Mesendoderm (in vitro differentiated cells): ENCODE data around the gene NREP.
A peak's percentile ranks its signal among the peaks of the same experiment; 100 is the strongest.

Source experiments
- DNase-seq: peaks from one replicate; pipeline ENCODE4 v3.0.0; 2013
- H2AK5ac ChIP-seq: 2 replicates; pipeline ENCODE4 v1.6.1; 2013; ENCODE audit warnings: low read length, inconsistent platforms
- H2BK120ac ChIP-seq: 2 replicates; pipeline ENCODE4 v1.6.1; 2013; ENCODE audit warnings: low read depth, mild to moderate bottlenecking, low read length, moderate library complexity, mixed read lengths
- H2BK15ac ChIP-seq: replicated peaks from 2 replicates; pipeline ENCODE4 v1.6.1; 2013; ENCODE audit warnings: low read depth, mild to moderate bottlenecking, moderate library complexity
- H2BK5ac ChIP-seq: 2 replicates; pipeline ENCODE4 v1.6.1; 2013; ENCODE audit warnings: low read length, inconsistent platforms
- H3K18ac ChIP-seq: 2 replicates; pipeline ENCODE4 v1.6.1; 2013; ENCODE audit warnings: mild to moderate bottlenecking, low read length, mixed read lengths
- H3K23ac ChIP-seq: one replicate; pipeline ENCODE4 v1.6.1; 2013; ENCODE audit warnings: low read length
- H3K27ac ChIP-seq: 2 replicates; pipeline ENCODE4 v1.5.1; 2013; ENCODE audit warnings: low read depth, mild to moderate bottlenecking, inconsistent platforms, low read length, moderate library complexity
- H3K27me3 ChIP-seq: 2 replicates; pipeline ENCODE4 v1.6.1; 2013; ENCODE audit warnings: low read length, control low read depth, mild to moderate bottlenecking, inconsistent platforms; ENCODE audit not compliant: insufficient read depth, poor library complexity
- H3K36me3 ChIP-seq: 2 replicates; pipeline ENCODE4 v1.6.1; 2013; ENCODE audit warnings: low read length, inconsistent platforms; ENCODE audit not compliant: control insufficient read depth, insufficient read depth
- H3K4ac ChIP-seq: one replicate; pipeline ENCODE4 v1.6.1; 2013; ENCODE audit warnings: low read depth, mild to moderate bottlenecking, low read length, moderate library complexity
- H3K4me1 ChIP-seq: 2 replicates; pipeline ENCODE4 v1.6.1; 2013; ENCODE audit warnings: low read depth, low read length, inconsistent platforms; ENCODE audit not compliant: control insufficient read depth
- H3K4me2 ChIP-seq: 2 replicates; pipeline ENCODE4 v1.6.1; 2013; ENCODE audit warnings: low read length
- H3K4me3 ChIP-seq: 2 replicates; pipeline ENCODE4 v1.5.1; 2013; ENCODE audit warnings: mild to moderate bottlenecking, low read length
- H3K56ac ChIP-seq: one replicate; pipeline ENCODE4 v1.6.1; 2013; ENCODE audit warnings: low read length
- H3K79me1 ChIP-seq: 2 replicates; pipeline ENCODE4 v1.6.1; 2013; ENCODE audit warnings: low read length, inconsistent platforms
- H3K79me2 ChIP-seq: 2 replicates; pipeline ENCODE4 v1.6.1; 2013; ENCODE audit warnings: mild to moderate bottlenecking, low read length; ENCODE audit not compliant: control insufficient read depth, insufficient read depth
- H3K9ac ChIP-seq: 2 replicates; pipeline ENCODE4 v1.6.1; 2013; ENCODE audit warnings: low read length, inconsistent platforms
- H4K5ac ChIP-seq: one replicate; pipeline ENCODE4 v1.6.1; 2013; ENCODE audit warnings: low read length
- H4K8ac ChIP-seq: one replicate; pipeline ENCODE4 v1.6.1; 2013; ENCODE audit warnings: low read depth, mild to moderate bottlenecking, control low read depth, low read length, moderate library complexity
- WGBS: extraction: QIAGEN DNeasy Blood & Tissue Kit; methylation state at CpG from one replicate; pipeline ENCODE4 v1.1.7; 2013; ENCODE audit warnings: low lambda C conversion rate, missing lambda C conversion rate; ENCODE audit not compliant: insufficient coverage; ENCODE audit errors: extremely low coverage; 5-methylcytosine and 5-hydroxymethylcytosine counted together

Gene NREP

GRCh38 chr5:111691508-111691907 lies 65.5 kb downstream of the NREP start:
- Histone ChIP-seq H4K5ac (no peak overlapping the region), H3K27me3 (no peaks in the 10 kb centered on the region), H3K4me1 (no peaks in the 10 kb centered on the region), H3K27ac (no peak overlapping the region), H2BK5ac (no peak overlapping the region), H4K8ac (no peak overlapping the region), H2BK120ac (no peak overlapping the region), H2AK5ac (no peak overlapping the region), H3K23ac (no peak overlapping the region), H3K18ac (no peak overlapping the region), H3K4me3 (no peak overlapping the region), H2BK15ac (no peak overlapping the region), H3K79me1 (no peaks in the 10 kb centered on the region), H3K9ac (no peak overlapping the region), H3K36me3 (no peaks in the 10 kb centered on the region), H3K4ac (no peak overlapping the region), H3K4me2 (no peak overlapping the region), H3K56ac (no peak overlapping the region), H3K79me2 (no peaks in the 10 kb centered on the region)
- no CpG with 5 or more reads among the region's 3 CpGs for WGBS
- no peak for DNase-seq

- H3K56ac ChIP-seq, result no peak overlapping the region
- H3K4me3 ChIP-seq, result no peak overlapping the region
- no peak overlapping the region for H3K4me2 ChIP-seq
- no peak overlapping the region for H2AK5ac ChIP-seq
- H4K8ac ChIP-seq, result no peak overlapping the region
- no peak for DNase-seq
- H3K36me3 ChIP-seq, result no peaks in the 10 kb centered on the region
- no peaks in the 10 kb centered on the region for H3K4me1 ChIP-seq
- no peaks in the 10 kb centered on the region for H3K79me1 ChIP-seq
- H4K5ac ChIP-seq, result no peak overlapping the region
- no peak overlapping the region for H3K9ac ChIP-seq
- no peak overlapping the region for H3K18ac ChIP-seq
- H3K79me2 ChIP-seq, result no peaks in the 10 kb centered on the region
- H3K23ac ChIP-seq, result no peak overlapping the region
- no peaks in the 10 kb centered on the region for H3K27me3 ChIP-seq
- no CpG with 5 or more reads among the region's 1 CpG for WGBS
- H3K27ac ChIP-seq, result no peak overlapping the region
- no peak overlapping the region for H2BK15ac ChIP-seq
- no peak overlapping the region for H2BK5ac ChIP-seq
- no peak overlapping the region for H2BK120ac ChIP-seq
- no peak overlapping the region for H3K4ac ChIP-seq
Observed at GRCh38 chr5:111689357-111689935, 67.5 kb downstream of the NREP start.

- no peaks in the 10 kb centered on the region for H3K27me3 ChIP-seq
- peak; percentile 70 for DNase-seq
- no peaks in the 10 kb centered on the region for H3K79me2 ChIP-seq
- no peak overlapping the region for H2AK5ac ChIP-seq
- no peak overlapping the region for H3K4me2 ChIP-seq
- H3K27ac ChIP-seq, result no peak overlapping the region
- no peak overlapping the region for H3K4ac ChIP-seq
- no peak overlapping the region for H3K56ac ChIP-seq
- H2BK120ac ChIP-seq, result no peak overlapping the region
- H2BK5ac ChIP-seq, result no peak overlapping the region
- WGBS, result no CpG with 5 or more reads among the region's 3 CpGs
- H3K79me1 ChIP-seq, result no peaks in the 10 kb centered on the region
- H3K18ac ChIP-seq, result no peak overlapping the region
- no peak overlapping the region for H4K8ac ChIP-seq
- H3K36me3 ChIP-seq, result no peaks in the 10 kb centered on the region
- no peak overlapping the region for H3K9ac ChIP-seq
- H4K5ac ChIP-seq, result no peak overlapping the region
- no peaks in the 10 kb centered on the region for H3K4me1 ChIP-seq
- no peak overlapping the region for H3K23ac ChIP-seq
- no peak overlapping the region for H2BK15ac ChIP-seq
- no peak overlapping the region for H3K4me3 ChIP-seq
Observed at GRCh38 chr5:111685969-111686368, 71.0 kb downstream of the NREP start.

- no peaks in the 10 kb centered on the region for H3K4me1 ChIP-seq
- no peaks in the 10 kb centered on the region for H3K79me2 ChIP-seq
- H3K56ac ChIP-seq, result no peak overlapping the region
- no peaks in the 10 kb centered on the region for H3K79me1 ChIP-seq
- no CpG with 5 or more reads among the region's 6 CpGs for WGBS
- H3K4me3 ChIP-seq, result no peak overlapping the region
- no peak overlapping the region for H3K27ac ChIP-seq
- no peaks in the 10 kb centered on the region for H3K36me3 ChIP-seq
- H4K5ac ChIP-seq, result no peak overlapping the region
- no peak overlapping the region for H3K9ac ChIP-seq
- H2AK5ac ChIP-seq, result no peak overlapping the region
- H3K27me3 ChIP-seq, result no peaks in the 10 kb centered on the region
- H3K23ac ChIP-seq, result no peak overlapping the region
- H4K8ac ChIP-seq, result no peak overlapping the region
- H2BK5ac ChIP-seq, result no peak overlapping the region
- H3K4me2 ChIP-seq, result no peak overlapping the region
- no peak overlapping the region for H2BK15ac ChIP-seq
- H3K4ac ChIP-seq, result no peak overlapping the region
- H2BK120ac ChIP-seq, result no peak overlapping the region
- H3K18ac ChIP-seq, result no peak overlapping the region
- no peak for DNase-seq
Observed at GRCh38 chr5:111682641-111683040, 74.4 kb downstream of the NREP start.

- Histone ChIP-seq H3K4ac (no peak overlapping the region), H4K8ac (no peak overlapping the region), H3K79me2 (no peaks in the 10 kb centered on the region), H3K4me2 (no peak overlapping the region), H2BK15ac (no peak overlapping the region), H3K23ac (no peak overlapping the region), H3K9ac (no peak overlapping the region), H4K5ac (no peak overlapping the region), H3K56ac (no peak overlapping the region), H3K79me1 (no peaks in the 10 kb centered on the region), H3K36me3 (no peaks in the 10 kb centered on the region), H3K4me1 (no peaks in the 10 kb centered on the region), H3K27me3 (no peaks in the 10 kb centered on the region), H2BK5ac (no peak overlapping the region), H3K4me3 (no peak overlapping the region), H2AK5ac (no peak overlapping the region), H3K27ac (no peak overlapping the region), H2BK120ac (no peak overlapping the region), H3K18ac (no peak overlapping the region)
- WGBS, result no CpG with 5 or more reads among the region's 6 CpGs
- DNase-seq, result no peak
Observed at GRCh38 chr5:111682121-111682520, 74.9 kb downstream of the NREP start.

- no peak overlapping the region for H3K4me2 ChIP-seq
- H3K79me1 ChIP-seq, result no peaks in the 10 kb centered on the region
- H3K27me3 ChIP-seq, result no peaks in the 10 kb centered on the region
- no peak overlapping the region for H2BK120ac ChIP-seq
- H4K8ac ChIP-seq, result no peak overlapping the region
- no peaks in the 10 kb centered on the region for H3K4me1 ChIP-seq
- H3K56ac ChIP-seq, result no peak overlapping the region
- no CpG with 5 or more reads among the region's 8 CpGs for WGBS
- H3K23ac ChIP-seq, result peak overlapping the region; percentile 48
- H3K27ac ChIP-seq, result no peak overlapping the region
- H2BK15ac ChIP-seq, result no peak overlapping the region
- H4K5ac ChIP-seq, result no peak overlapping the region
- H3K36me3 ChIP-seq, result no peaks in the 10 kb centered on the region
- no peak for DNase-seq
- no peak overlapping the region for H2BK5ac ChIP-seq
- H3K4ac ChIP-seq, result no peak overlapping the region
- H3K18ac ChIP-seq, result no peak overlapping the region
- no peaks in the 10 kb centered on the region for H3K79me2 ChIP-seq
- H3K4me3 ChIP-seq, result no peak overlapping the region
- no peak overlapping the region for H3K9ac ChIP-seq
- no peak overlapping the region for H2AK5ac ChIP-seq
Observed at GRCh38 chr5:111681414-111682120, 75.4 kb downstream of the NREP start.
